T-helper 2 cell (primary cell): Measurements from ENCODE around the gene GPC1.
A peak's percentile ranks its signal among the peaks of the same experiment; 100 is the strongest.

Experiments used
- DNase-seq, 5 experiments: peaks; one replicate each; pipeline versions ENCODE4 v3.0.0 to v3.0.0-alpha.2; 2012 to 2022

The GPC1 gene

GRCh38 chr2:240456447-240457222, 21.2 kb downstream of the GPC1 start:
- no peak for DNase-seq

- DNase-seq, result no peak
Measured at GRCh38 chr2:240457223-240458043, 22.0 kb downstream of the GPC1 start.

- DNase-seq, result no peak
Measured at GRCh38 chr2:240458044-240458899, 22.8 kb downstream of the GPC1 start.

- DNase-seq, result no peak
Measured at GRCh38 chr2:240458900-240459391, 23.5 kb downstream of the GPC1 start.

- DNase-seq, result no peak
Measured at GRCh38 chr2:240459401-240460252, 24.2 kb downstream of the GPC1 start.

- no peak for DNase-seq
Measured at GRCh38 chr2:240460253-240460711, 24.8 kb downstream of the GPC1 start.

GRCh38 chr2:240460781-240461431, 25.4 kb downstream of the GPC1 start:
- peak in 1 of 5 experiments; percentile 3 for DNase-seq

- DNase-seq, result peak in 2 of 5 experiments; percentile 1 to 6
Measured at GRCh38 chr2:240461471-240462072, 26.1 kb downstream of the GPC1 start.

GRCh38 chr2:240462073-240462706, 26.7 kb downstream of the GPC1 start:
- peak in 1 of 5 experiments; percentile 7 for DNase-seq

GRCh38 chr2:240462707-240463273, 27.3 kb downstream of the GPC1 start:
- DNase-seq, result peak in 1 of 5 experiments; percentile 4

GRCh38 chr2:240463274-240463865, 27.9 kb downstream of the GPC1 start:
- DNase-seq, result peak in 2 of 5 experiments; percentile 2 to 7

- DNase-seq, result peak in 1 of 5 experiments; percentile 3
Measured at GRCh38 chr2:240463866-240464481, 28.5 kb downstream of the GPC1 start.

GRCh38 chr2:240464514-240465241, 29.2 kb downstream of the GPC1 start:
- DNase-seq, result peak in 1 of 5 experiments; percentile 5

GRCh38 chr2:240465268-240465764, 29.9 kb downstream of the GPC1 start:
- peak in 2 of 5 experiments; percentile 2 to 8 for DNase-seq

GRCh38 chr2:240465765-240466578, 30.5 kb downstream of the GPC1 start:
- DNase-seq, result peak in 1 of 5 experiments; percentile 5

- peak in 2 of 5 experiments; percentile 0 to 7 for DNase-seq
Measured at GRCh38 chr2:240466579-240467148, 31.2 kb downstream of the GPC1 start.
